Heart left ventricle (tissue), 16 donors: Measurements from ENCODE around the gene COL10A1. TPM values are rescaled to one million over a fixed set of nuclear protein-coding genes. Genes with fewer than 3 reads are reported as not detected.

Experiments
- ATAC-seq, 4 donors: fragments of 200-7000 bp; cut with Tn5 transposase; one replicate each; pipeline ENCODE4 v1.9.1; 2020 to 2022; ENCODE audit warnings: moderate library complexity in 4 of 4, mild to moderate bottlenecking in 3 of 4, moderate number of reproducible peaks in 1 of 4
- DNase-seq, 5 donors: peaks; one replicate each; pipeline ENCODE4 v3.0.0-alpha.2; 2020
- H3K27ac ChIP-seq, 12 donors: fragments of 200-600 bp; sonication (generic) in 4 of 12; one replicate each; pipeline versions ENCODE4 v1.5.0 to v1.8.0; 2016 to 2022; ENCODE audit warnings: mild to moderate bottlenecking in 2 of 12
- H3K27me3 ChIP-seq, 9 donors: fragments of 200-600 bp; sonication (generic) in 2 of 9; one replicate each; pipeline versions ENCODE4 v1.5.1 to v1.8.0; 2016 to 2022; ENCODE audit warnings: mild to moderate bottlenecking in 3 of 9
- H3K36me3 ChIP-seq, 9 donors: fragments of 200-600 bp; sonication (generic) in 2 of 9; one replicate each; pipeline versions ENCODE4 v1.5.0 to v1.8.0; 2018 to 2022; ENCODE audit warnings: mild to moderate bottlenecking in 2 of 9
- H3K4me1 ChIP-seq, 12 donors: fragments of 200-600 bp; sonication (generic) in 4 of 12; one replicate each; pipeline versions ENCODE4 v1.5.0 to v1.8.0; 2016 to 2022; ENCODE audit warnings: mild to moderate bottlenecking in 3 of 12
- H3K4me3 ChIP-seq, 12 donors: fragments of 200-600 bp; sonication (generic) in 4 of 12; one replicate each; pipeline versions ENCODE4 v1.5.0 to v1.8.0; 2017 to 2022; ENCODE audit warnings: mild to moderate bottlenecking in 9 of 12, moderate library complexity in 4 of 12
- H3K9me3 ChIP-seq, 12 donors: fragments of 200-600 bp; sonication (generic) in 4 of 12; one replicate each; pipeline versions ENCODE4 v1.5.0 to v1.8.0; 2016 to 2022; ENCODE audit warnings: mild to moderate bottlenecking in 1 of 12
- POLR2A ChIP-seq, 2 donors: fragments of 450-650 bp; IDR thresholded peaks; one replicate each; pipeline ENCODE4 v1.6.1; 2017; ENCODE audit warnings: antibody characterized with exemption in 2 of 2, mild to moderate bottlenecking in 2 of 2, moderate library complexity in 2 of 2
- WGBS, 4 donors: extraction: QIAGEN DNeasy Blood & Tissue Kit in 2 of 4; methylation state at CpG; one replicate each; pipeline versions ENCODE4 v1.1.5 to v1.1.7; 2013 to 2018; 5-methylcytosine and 5-hydroxymethylcytosine counted together
- intact Hi-C, 10 donors: fragments of 100-400 bp; cut with DNase I; formaldehyde crosslinking; loops; one replicate each; pipeline versions ENCODE4 v1.11.1 to v1.14.2; 2022
- polyA plus RNA-seq, 2 donors: library from polyadenylated mRNA; stranded (reverse); fragments of 200-250 nt; gene quantifications; one replicate each; pipeline ENCODE4 v1.2.3, GENCODE V29; 2013
- total RNA-seq, 9 donors: library from RNA; depleted of rRNA in 2 of 9; stranded (reverse); fragments of >200 nt in 2 of 9; fragmentation: NEBNext Ultra II Directional in 3 of 9; extraction: Animal tissue kit (Norgen Biotek cat#: 25700) in 3 of 9; gene quantifications; one replicate each; pipeline versions ENCODE4 v1.1.0 to v1.2.4, GENCODE V29; 2016 to 2023
- TF ChIP-seq, protein P1 (sequence below), 12 donors: fragments of 200-600 bp; sonication (generic) in 4 of 12; IDR thresholded peaks; one replicate each; pipeline versions ENCODE4 v1.5.0 to v1.8.0; 2018 to 2022; ENCODE audit warnings: antibody characterized with exemption in 12 of 12, mild to moderate bottlenecking in 5 of 12
- donor health status: ischemic (EF 13 %, LVEDD 7.1; RV severe dilation, severe dysfunction).
- donor health status: healthy with polysubstance abuse.
- donor health status: DM: no; HTN: yes; CAD: no.
- donor health status: DM: no; HTN: no; CAD: no.
- donor health status: ischemic (EF 25% LVEDD 6.9; RV normal size, moderate dysfunction).
- donor health status: ischemic (EF 25% LVEDD 5.7; RV mildly dilated, moderate dysfunction).
- donor health status: healthy.
- donor health status: DM: yes; HTN: yes; CAD: no.
- donor health status: ischemic (EF 35%, LVEDD 5.7; RV mildly dilated, moderate dysfunction).
- donor health status: nonischemic (EF 11% LVEDD 7.7; RV severe dilation, severe dysfunction).
- donor health status: DM: yes; HTN: yes; CAD: no.
- donor health status: PGD.
- donor health status: ischemic (EF 29% LVEDD 5.4; RV normal size, mild dysfunction).
- donor health status: nonischemic (EF 23%, LVEDD 6.1; RV moderate dilation, normal function).

COL10A1 gene
- total and polyA plus RNA-seq, 11 donors = 0.04 to 1.4 (median 0.17) TPM; not detected in 5

DNA sequence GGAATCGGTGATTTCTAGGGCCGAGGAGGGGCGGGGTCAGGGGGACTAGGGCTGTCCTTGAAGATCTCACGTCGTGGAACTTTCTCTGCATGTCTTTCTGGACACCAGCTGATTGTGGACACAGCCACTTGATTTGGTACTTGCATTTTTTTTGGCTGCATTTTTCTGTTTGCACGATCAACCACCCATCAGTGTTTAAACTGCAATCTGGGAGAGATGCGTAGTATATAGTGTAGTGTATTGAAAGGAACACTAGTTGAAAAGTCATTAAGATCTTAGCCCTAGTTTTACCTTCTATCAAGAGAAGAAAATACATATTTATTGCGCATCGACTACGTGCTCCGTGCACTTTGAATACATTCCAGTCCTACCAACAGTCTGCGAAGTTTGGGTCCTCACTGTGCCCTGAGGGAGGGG is 24.6 kb downstream of the COL10A1 start:
- H3K9me3 ChIP-seq = peaks cover 0 to 5% (median 0%) of the 10 kb centered on the region in 12 donors
- 1 to 4% (median 2%) methylated on average over 12 of the region's 12 CpGs for WGBS, 4 donors
- intact Hi-C loops = loop anchor here in 3 of 10 donors (2.0 kb wide), 3 partner anchors 89 to 93 kb away; no protein-coding TSS in a partner anchor
- H3K27ac ChIP-seq = peak overlapping the region; percentile 87 to 99 (median 96)
- ATAC-seq (no peak), DNase-seq (peak in 1 of 5 donors; percentile 80)
- no peaks in the 10 kb centered on the region for H3K27me3 ChIP-seq
- H3K36me3 ChIP-seq = no peaks in the 10 kb centered on the region
- peaks cover 0 to 51% (median 38%) of the 10 kb centered on the region in 12 donors for H3K4me1 ChIP-seq
- H3K4me3 ChIP-seq = peak overlapping the region; percentile 68 to 94 (median 86)
- TF ChIP-seq, protein P1, sequence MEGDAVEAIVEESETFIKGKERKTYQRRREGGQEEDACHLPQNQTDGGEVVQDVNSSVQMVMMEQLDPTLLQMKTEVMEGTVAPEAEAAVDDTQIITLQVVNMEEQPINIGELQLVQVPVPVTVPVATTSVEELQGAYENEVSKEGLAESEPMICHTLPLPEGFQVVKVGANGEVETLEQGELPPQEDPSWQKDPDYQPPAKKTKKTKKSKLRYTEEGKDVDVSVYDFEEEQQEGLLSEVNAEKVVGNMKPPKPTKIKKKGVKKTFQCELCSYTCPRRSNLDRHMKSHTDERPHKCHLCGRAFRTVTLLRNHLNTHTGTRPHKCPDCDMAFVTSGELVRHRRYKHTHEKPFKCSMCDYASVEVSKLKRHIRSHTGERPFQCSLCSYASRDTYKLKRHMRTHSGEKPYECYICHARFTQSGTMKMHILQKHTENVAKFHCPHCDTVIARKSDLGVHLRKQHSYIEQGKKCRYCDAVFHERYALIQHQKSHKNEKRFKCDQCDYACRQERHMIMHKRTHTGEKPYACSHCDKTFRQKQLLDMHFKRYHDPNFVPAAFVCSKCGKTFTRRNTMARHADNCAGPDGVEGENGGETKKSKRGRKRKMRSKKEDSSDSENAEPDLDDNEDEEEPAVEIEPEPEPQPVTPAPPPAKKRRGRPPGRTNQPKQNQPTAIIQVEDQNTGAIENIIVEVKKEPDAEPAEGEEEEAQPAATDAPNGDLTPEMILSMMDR (IDR thresholded peaks at IDR 0.05) = peak in 1 of 12 donors; percentile 3
- no peak for TF ChIP-seq POLR2A (IDR thresholded peaks at IDR 0.05)

DNA sequence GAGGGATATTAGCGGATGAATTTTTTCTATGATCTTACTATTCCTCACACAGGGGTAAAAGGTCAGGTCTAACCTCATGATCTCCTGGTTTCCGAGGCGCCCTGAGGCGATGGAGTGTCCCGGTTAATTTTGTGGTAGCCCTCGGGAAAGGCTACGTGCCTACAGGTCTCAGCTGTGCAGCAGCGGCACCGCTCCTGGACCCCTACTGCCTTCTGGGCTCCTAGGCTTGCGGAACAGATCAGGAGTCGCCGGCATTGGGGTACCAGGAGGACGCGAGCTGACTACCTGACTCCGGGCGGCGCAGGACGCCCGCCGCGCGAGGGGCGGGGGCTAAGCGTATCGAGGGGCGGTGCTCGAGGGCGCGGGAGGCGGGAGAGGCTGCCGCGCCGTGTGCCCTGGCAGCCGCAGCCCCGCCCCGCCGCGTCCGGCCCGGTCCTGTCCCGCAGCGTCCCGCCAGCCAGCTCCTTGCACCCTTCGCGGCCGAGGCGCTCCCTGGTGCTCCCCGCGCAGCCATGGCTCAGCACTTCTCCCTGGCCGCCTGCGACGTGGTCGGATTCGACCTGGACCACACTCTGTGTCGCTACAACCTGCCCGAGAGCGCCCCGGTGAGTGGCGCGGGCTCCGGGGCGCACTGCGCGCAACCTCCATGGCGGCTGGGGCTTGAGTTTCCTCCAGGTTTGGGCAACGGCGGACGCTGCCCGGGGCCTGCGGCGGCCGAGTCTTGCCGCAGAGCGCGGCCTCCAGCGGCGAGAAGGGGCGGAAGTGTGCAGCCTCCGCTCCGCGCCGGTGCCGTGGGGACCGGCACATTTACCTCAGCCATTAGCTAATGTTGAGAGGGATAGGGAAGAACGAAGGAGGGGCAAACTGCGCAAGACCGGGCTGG is 25.3 kb downstream of the COL10A1 start, which contains the start of gene NT5DC1:
Gene NT5DC1, plus strand, starts transcription at position 435 of the 883 bp plus-strand sequence. Its CDS starts 78 bp downstream, at position 513.
- TF ChIP-seq POLR2A (IDR thresholded peaks at IDR 0.05) = peak in 1 of 2 donors; percentile 78
- TF ChIP-seq, protein P1 (IDR thresholded peaks at IDR 0.05) = peak in 9 of 12 donors; percentile 8 to 60 (median 35)
- H3K27me3 ChIP-seq = no peaks in the 10 kb centered on the region
- intact Hi-C loops = loop anchor here in 4 of 10 donors (1.0 to 2.0 kb wide), 4 partner anchors 88 to 92 kb away; no protein-coding TSS in a partner anchor
- H3K4me1 ChIP-seq = peaks cover 0 to 45% (median 34%) of the 10 kb centered on the region in 12 donors
- ATAC-seq = peak; percentile 88 to 97 (median 95)
- 0 to 2% (median 1%) methylated on average over 34 to 87 of the region's 87 CpGs for WGBS, 4 donors
- peak within 1 kb of the TSS; percentile 87 to 99 (median 96) for H3K27ac ChIP-seq
- H3K36me3 ChIP-seq = no peaks in the 10 kb centered on the region
- peak; percentile 81 to 92 (median 89) for DNase-seq
- H3K4me3 ChIP-seq = peak within 1 kb of the TSS; percentile 68 to 94 (median 86)
- peaks cover 0 to 11% (median 0%) of the 10 kb centered on the region in 12 donors for H3K9me3 ChIP-seq

DNA sequence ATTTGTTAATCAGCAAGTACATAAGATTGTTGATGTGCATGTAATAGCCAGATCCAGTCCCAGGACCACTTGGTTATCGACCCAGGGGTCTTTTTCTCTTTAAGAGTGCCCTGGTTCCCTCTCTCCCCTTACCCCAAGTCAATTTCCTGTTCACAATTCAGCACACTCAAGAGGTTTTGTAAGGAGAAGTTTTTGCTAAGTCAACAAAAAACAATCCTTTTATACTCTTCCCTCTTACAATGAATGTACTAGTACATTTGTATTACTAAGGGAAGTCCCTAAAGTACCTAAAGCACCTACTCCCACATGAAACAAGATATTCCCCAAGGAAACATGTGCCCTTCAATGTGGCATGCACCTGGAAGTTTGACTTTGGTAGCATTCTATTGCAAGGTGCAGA is 26.9 kb downstream of the COL10A1 start:
- Histone ChIP-seq H3K9me3 (peaks cover 0 to 14% (median 0%) of the 10 kb centered on the region in 12 donors), H3K4me3 (peak overlapping the region in 9 of 12 donors; percentile 68 to 94 (median 82)), H3K27me3 (no peaks in the 10 kb centered on the region), H3K36me3 (no peaks in the 10 kb centered on the region), H3K27ac (peak overlapping the region in 10 of 12 donors; percentile 5 to 99 (median 96)), H3K4me1 (peaks cover 0 to 35% (median 21%) of the 10 kb centered on the region in 12 donors)
- intact Hi-C loops = loop anchor here in 3 of 10 donors (2.0 to 5.0 kb wide), 2 partner anchors 87 to 88 kb away; no protein-coding TSS in a partner anchor
- DNase-seq = no peak
- TF ChIP-seq, protein P1 (IDR thresholded peaks at IDR 0.05) = no peak
- TF ChIP-seq POLR2A (IDR thresholded peaks at IDR 0.05) = no peak
- 78 to 88% (median 84%) methylated on average over 1 of the region's 1 CpG for WGBS, 4 donors
- ATAC-seq = no peak
